ENCODE results near the gene CCDC201.

The CCDC201 gene, protein sequence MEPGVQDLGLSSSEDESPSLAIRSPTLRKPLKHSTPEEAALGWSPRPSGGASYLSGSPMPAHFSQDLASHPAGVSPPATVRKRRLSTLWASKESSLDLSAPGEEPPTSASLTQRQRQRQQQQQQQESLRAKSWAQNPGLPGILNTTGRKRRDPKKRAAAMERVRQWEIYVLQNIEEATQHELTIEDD

DNA sequence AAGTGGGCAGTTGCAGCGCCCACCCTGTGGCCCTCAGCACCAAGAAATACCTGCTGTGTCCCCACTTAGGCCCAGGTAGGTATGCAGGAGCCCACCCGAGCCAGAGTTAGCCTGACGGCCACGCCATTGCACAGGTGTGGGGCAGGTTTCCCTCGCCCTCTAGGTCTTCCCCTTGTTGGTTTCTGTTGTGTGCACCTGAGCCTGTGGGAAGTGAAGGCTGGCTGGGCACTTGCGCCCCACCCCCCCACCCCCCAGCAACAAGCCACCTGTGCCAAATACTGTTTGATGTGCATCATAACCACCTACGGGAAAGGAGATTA, at the start of gene CCDC201:
Gene CCDC201 (minus strand): TSS at position 48 of the 320 bp plus-strand sequence. CDS start 75 bp downstream, outside the sequence.
- no peak for DNase-seq

DNA sequence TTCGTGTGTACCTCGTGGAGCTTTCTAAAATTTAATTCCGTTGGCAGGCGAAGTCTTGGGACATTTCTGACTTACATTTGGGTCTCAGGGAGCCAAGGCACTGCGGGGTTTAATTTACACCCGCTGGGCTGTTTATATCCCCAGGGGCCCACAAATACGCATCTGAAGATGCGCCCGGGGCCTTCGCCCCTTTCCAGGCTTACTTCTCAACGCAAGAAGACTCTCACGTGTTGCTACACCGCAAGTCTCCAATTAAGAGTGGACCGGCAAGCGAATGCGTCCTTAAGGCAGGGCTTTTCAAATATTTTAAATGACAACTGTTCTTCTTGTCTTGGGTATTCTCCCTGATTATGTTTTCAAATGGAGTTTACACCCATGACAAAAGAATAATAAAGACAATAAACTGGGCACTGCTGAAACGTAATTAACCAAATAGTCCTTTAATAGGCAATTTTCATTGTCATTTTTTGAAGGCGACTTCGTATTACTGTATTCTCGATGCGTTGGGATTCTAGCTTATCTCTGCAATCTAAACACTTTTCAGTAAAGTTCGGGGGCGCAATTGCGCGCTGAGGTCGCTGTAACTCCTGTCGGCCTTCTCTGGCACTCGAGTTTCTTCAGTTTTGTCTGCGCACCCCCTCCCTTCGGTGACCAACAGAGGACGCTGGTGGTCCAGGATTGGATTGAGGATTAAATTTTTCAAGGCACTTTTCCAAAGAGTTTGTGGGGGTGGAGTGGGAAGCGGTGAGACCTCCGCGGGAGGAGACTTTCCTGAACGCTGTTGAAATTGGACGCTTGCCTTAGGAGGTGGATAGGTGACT, 49.0 kb upstream of the CCDC201 start:
- no peak for DNase-seq

- no peak for DNase-seq
These were observed 48.5 kb upstream of the CCDC201 start for GRCh38 chr7:45921381-45921698.

DNA sequence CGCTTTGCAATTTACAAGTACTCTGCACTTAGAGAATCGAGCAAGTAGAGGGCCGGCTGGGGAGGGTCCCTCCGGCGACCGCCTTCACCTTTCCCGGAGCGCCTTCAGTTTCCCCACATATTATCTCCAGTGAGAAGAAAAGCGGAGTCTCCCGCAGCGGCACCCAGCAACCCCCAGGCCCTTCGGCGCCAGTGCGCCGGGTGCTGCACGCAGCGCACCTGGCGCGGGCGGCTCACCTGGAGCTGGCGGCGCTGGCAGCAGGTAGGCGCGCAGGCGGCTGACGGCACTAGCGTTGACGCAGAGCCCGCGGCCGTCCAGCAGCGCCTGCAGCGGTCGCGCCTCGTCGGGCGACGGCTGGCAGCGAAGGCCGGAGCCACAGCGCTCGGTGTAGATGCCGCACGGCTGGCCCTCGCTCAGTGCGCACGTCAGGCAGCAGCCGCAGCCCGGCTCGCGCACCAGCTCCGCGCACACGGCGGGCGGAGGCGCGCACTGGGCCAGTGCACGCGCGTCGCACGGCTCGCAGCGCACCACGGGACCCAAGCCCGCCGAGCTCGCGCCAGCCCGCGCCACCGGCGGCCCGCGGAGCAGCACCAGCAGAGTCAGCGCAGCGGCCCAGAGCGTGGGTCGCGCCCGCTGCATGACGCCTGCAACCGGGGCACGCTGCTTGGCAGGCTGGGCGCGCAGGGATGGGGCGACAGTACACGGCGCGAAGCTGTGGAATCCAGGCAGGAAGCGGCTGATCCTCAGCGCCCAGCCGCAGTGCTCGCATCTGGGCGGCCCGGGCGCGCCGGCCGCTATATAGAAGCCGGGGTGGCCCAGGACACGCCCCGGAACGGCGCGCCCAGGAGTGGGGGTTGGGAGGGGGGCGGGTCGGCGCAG, 47.9 kb upstream of the CCDC201 start, which contains the start of gene IGFBP3:
Gene IGFBP3 (minus strand): TSS at position 771 of the 879 bp plus-strand sequence. CDS start 132 bp downstream, at position 639.
- no peak for DNase-seq

DNA sequence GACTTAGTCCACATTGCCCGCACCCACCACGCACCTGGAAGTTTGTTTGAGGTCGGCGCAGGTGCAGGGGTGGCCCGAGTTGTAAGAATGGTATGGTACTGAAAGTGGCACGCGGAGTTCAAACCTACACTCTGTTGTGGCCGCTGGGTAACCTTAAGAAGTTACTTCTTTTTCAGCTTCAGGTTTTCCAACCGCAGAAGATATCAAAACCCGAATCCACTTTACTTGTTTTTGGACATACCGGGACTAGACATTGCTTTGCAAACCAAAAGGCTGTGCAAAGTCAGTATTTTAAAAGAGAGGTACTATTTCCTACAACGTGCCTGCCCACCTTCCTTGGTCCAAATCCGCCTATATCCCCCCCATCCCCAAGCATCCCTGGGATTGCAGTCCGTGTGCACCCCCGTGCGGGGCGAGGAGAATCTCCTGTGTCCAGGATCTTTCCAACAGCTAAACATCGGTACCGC, 47.1 kb upstream of the CCDC201 start:
- no peak for DNase-seq

GRCh38 chr7:45919231-45919784, 46.4 kb upstream of the CCDC201 start:
- DNase-seq, result no peak

- DNase-seq, result no peak
These were observed 45.7 kb upstream of the CCDC201 start for GRCh38 chr7:45918556-45918955.

DNA sequence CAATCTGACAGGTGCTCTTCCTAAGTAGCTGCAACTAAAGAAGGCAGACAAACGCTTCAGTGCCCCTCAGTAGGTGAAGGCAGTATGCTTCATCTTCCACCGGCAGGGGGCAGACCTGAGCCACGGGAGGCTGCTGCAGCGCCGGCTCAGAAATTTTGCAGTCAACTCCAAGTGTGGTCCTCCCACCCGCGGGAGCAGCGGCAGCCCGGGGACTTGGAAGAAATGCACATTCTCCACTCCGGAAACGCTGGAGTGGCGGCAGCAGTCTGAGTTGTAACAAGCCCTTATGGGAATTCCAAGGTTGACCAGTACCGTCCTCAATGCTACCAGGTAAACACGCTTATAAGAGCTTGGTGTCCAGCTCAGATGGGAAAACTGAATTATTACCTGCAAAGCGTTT, 44.8 kb upstream of the CCDC201 start:
- DNase-seq, result no peak

DNA sequence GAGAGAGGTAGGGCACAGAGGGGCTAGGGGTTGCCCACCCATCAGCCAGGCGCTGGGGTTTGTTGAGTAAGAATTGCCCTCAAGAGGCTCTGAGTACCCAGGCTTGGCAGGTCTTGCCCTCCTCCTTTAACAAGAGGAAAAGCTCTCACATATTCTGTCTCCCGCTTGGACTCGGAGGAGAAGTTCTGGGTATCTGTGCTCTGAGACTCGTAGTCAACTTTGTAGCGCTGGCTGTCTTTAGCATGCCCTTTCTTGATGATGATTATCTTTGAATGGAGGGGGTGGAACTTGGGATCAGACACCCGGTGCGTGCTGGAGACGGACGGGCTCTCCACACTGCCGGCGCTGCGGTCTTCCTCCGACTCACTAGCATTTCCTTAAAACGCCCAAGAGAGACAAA, 44.2 kb upstream of the CCDC201 start:
- DNase-seq, result no peak

- no peak for DNase-seq
These were observed 42.7 kb upstream of the CCDC201 start for GRCh38 chr7:45915606-45916005.

GRCh38 chr7:45914911-45915310, 42.0 kb upstream of the CCDC201 start:
- no peak for DNase-seq

DNA sequence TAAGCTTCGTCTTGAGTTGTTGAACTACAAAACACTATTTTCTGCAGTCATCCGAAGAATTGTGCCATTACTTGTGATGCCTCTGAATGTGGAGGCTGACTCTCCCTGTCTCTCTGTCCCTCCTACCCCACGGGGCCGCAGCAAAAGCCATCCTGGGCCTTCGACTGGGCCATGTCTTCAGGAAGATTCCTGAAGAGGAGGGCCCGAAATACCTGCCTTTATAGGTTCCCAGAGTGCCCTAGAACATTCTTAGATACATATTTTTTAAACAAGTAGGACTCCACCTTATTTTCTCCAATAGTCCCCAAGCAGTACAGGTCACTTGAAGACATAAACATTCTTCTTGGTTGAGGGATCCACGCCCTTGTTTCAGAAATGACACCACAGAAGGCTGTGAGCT, 40.1 kb upstream of the CCDC201 start:
- DNase-seq, result no peak

DNA sequence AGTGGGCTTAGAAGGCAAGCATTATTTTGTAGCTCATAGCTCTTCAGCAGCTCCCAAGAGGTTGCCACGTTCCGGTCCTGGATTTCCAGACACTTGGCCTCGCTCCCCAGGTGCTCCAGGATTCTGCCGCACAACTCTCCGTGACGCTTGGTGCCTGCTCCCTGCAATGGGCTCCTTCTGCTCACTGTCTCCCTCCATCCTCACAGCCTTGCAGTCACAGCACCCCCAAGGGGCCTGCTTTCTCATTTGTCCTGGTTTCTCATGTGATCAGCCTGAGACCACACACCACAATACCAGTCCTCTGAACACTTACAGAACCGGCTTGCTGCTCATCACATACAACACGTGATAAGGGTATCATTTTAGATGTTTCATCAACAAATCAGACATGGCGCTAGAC, 38.4 kb upstream of the CCDC201 start:
- DNase-seq, result no peak

- DNase-seq, result no peak
These were observed 38.0 kb upstream of the CCDC201 start for GRCh38 chr7:45910855-45911254.

GRCh38 chr7:45909561-45909960, 36.7 kb upstream of the CCDC201 start:
- DNase-seq, result no peak

GRCh38 chr7:45902820-45903219, 29.9 kb upstream of the CCDC201 start:
- no peak for DNase-seq

DNA sequence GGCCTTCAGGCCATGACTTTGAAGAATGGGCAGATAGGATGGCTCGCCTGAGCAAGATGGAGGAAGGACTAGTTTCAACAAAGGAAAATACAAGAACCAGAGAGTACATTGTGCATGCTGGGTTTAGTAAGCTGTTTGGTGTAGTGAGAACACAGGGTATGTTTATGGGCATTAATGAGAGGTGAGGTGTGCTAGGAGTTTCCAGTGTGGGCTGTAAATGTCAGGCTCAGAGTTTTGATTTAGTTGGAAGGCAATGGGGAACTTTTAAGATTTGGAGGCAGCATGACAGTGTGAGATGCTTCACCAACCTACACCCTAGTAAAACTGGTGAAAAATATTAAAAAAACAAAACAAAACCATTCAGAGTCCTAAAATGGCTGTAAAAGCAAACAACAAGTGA, 28.7 kb upstream of the CCDC201 start:
- DNase-seq, result no peak

DNA sequence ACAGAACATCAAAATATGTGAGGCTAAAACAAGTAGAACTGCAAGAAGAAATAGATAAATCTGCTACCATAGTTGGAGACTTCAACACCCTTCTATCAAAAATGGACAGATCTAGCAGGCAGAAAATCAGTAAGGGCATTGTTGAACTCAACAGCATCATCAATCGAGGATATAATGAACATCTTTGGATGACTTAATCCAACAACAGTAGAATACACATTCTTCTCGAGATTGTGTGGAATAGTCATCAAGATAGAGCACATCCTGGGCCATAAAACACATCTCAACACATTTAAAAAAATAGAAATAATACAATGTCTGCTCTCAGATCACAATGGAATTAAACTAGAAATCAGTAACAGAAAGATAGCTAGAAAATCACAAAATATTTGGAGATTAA, 25.3 kb upstream of the CCDC201 start:
- DNase-seq, result no peak

DNA sequence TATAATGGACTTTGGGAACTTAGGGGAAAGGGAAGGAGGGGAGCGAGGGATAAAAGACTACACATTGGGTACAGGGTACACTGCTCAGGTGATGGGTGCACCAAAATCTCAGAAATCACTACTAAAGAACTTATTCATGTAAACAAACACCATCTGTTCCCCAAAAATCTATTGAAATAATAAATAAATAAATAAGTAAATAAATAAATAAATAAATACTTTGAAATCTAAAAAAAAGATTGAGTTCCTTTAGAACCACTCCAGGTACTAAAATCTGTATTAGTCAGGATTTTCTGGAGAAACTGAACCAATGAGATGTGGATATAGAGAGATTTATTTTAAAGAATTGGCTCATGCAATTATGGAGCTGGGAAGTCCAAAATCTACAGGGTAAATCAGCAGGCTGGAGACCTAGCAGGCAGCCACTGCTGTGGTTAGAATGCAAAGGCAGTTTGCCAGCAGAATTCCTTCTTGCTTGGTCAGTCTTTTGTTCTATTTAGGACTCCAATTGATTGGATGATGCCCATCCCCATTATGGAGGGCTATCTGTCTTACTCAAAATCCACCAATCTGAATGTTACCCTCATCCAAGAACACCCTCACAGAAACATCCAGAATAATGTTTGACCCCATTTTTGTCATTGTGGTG, 24.3 kb upstream of the CCDC201 start:
- no peak for DNase-seq

GRCh38 chr7:45894665-45895062, 21.8 kb upstream of the CCDC201 start:
- DNase-seq, result no peak

- DNase-seq, result no peak
These were observed 21.2 kb upstream of the CCDC201 start for GRCh38 chr7:45893996-45894664.

GRCh38 chr7:45893374-45893995, 20.6 kb upstream of the CCDC201 start:
- no peak for DNase-seq

Data from NCI-H1436 treated with DMSO at 0.1 percent for 48 hours (cell line).